Hepatocyte (in vitro differentiated cells): ENCODE data around the gene TSHZ1.

Experiments used
- CTCF ChIP-seq: fragments of 200-600 bp; sonication (generic); IDR thresholded peaks from 2 replicates; pipeline ENCODE4 v1.5.1; 2016; ENCODE audit warnings: antibody characterized with exemption, mild to moderate bottlenecking; ENCODE audit not compliant: poor library complexity
- EZH2phosphoT487 ChIP-seq: fragments of 200-600 bp; sonication (generic); IDR thresholded peaks from one replicate; pipeline ENCODE4 v1.6.1; 2018; ENCODE audit warnings: antibody characterized with exemption, mild to moderate bottlenecking, low read depth, moderate library complexity; ENCODE audit not compliant: unreplicated experiment, severe bottlenecking

GRCh38 chr18:75226956-75227316, 16.3 kb downstream of the TSHZ1 start:
- TF ChIP-seq CTCF (no peak), EZH2phosphoT487 (no peak)
